HepG2 (cell line): ENCODE data around the gene ME3.

Source experiments
- MTA3 ChIP-seq: sonication (generic); formaldehyde crosslinking; IDR thresholded peaks from 2 replicates; pipeline ENCODE4 v1.4.0; 2020; ENCODE audit warnings: missing genetic modification reagents
- POLR2A ChIP-seq, 2 experiments: IDR thresholded peaks; 2 replicates each; pipeline ENCODE4 v1.6.1; 2011; ENCODE audit warnings: low read depth in 2 of 2, low read length in 2 of 2, mild to moderate bottlenecking in 1 of 2, moderate library complexity in 1 of 2; ENCODE audit not compliant: insufficient read depth in 1 of 2
- ZSCAN30 ChIP-seq: sonication (generic); formaldehyde crosslinking; IDR thresholded peaks from 2 replicates; pipeline ENCODE4 v1.5.0; 2020; ENCODE audit warnings: mild to moderate bottlenecking, missing genetic modification reagents

DNA sequence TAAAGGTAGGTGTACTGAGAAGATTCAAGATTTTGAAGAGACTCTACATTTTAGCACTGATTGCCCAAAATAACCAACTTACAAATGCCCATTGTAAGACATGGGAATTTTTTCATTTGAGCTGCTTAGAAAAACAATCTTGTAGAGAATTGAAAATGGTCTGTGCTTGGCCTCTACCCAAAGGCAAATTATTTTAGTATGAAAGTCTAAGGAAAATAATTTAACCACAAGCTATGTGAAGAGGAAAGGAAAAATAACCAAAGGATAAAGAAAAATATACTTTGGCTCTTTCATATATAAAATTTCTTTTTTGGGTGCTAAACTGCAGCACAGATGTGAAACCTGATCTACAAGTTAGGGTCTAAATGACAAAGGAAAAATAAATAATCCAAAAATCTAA, 54.9 kb downstream of the ME3 start:
- TF ChIP-seq MTA3 (CRISPR knock-in tag) (no peak), POLR2A (IDR thresholded peaks at IDR 0.05; ENCODE audit: insufficient read depth in 1 of 2, low read depth in 2 of 2, low read length in 2 of 2) (no peak), ZSCAN30 (CRISPR knock-in tag) (no peak)
